GM18505 (cell line): ENCODE data around the gene SMAD6.

ENCODE experiments used
- ATAC-seq: cut with Tn5 transposase; IDR thresholded peaks from one replicate; pipeline ENCODE4 v1.9.1; 2021; ENCODE audit not compliant: unreplicated experiment
- POLR2A ChIP-seq: IDR thresholded peaks from 4 replicates; pipeline ENCODE4 v1.6.1; 2011; ENCODE audit warnings: borderline replicate concordance; ENCODE audit not compliant: insufficient read depth, insufficient read length; ENCODE audit errors: extremely low read depth

The SMAD6 gene

GRCh38 chr15:66830823-66831222, 128.8 kb downstream of the SMAD6 start:
- no peak for ATAC-seq

GRCh38 chr15:66831289-66831688, 129.3 kb downstream of the SMAD6 start:
- no peak for ATAC-seq
- no peak for TF ChIP-seq POLR2A

More at GRCh38 chr15:66830823-66831222, 128.8 kb downstream of the SMAD6 start:
- TF ChIP-seq POLR2A: no peak

GRCh38 chr15:66831801-66832390, 129.9 kb downstream of the SMAD6 start:
- ATAC-seq: no peak
- TF ChIP-seq POLR2A: no peak
